ENCODE results near the gene PAM16.
A peak's percentile ranks its signal among the peaks of the same experiment; 100 is the strongest.

PAM16 gene

DNA sequence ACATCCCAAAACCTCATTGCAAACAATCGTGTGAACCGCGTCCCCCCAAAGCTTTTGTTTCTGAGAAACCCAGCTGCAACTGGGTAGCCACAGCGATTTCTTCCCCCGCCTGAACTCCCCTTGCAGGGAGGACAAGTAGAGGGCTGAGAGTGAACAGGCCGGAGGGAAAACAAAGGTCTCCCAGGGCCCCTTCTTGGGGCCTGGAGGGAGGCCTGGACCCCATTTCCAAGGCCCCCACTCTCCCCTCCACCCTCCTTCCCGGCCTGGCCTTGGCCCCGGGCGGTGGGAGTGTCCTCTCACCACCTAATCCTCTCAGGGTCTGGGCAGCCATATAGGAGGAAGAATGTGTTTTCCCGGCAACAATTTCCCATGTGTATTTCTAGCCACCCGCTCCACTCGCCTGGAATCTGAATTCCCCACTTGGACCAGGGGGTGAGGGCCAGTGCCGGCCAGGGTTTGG is 32.6 kb downstream of the PAM16 start:
- DNase-seq (ENCODE audit: low read depth): no peak
- TF ChIP-seq, protein P1, sequence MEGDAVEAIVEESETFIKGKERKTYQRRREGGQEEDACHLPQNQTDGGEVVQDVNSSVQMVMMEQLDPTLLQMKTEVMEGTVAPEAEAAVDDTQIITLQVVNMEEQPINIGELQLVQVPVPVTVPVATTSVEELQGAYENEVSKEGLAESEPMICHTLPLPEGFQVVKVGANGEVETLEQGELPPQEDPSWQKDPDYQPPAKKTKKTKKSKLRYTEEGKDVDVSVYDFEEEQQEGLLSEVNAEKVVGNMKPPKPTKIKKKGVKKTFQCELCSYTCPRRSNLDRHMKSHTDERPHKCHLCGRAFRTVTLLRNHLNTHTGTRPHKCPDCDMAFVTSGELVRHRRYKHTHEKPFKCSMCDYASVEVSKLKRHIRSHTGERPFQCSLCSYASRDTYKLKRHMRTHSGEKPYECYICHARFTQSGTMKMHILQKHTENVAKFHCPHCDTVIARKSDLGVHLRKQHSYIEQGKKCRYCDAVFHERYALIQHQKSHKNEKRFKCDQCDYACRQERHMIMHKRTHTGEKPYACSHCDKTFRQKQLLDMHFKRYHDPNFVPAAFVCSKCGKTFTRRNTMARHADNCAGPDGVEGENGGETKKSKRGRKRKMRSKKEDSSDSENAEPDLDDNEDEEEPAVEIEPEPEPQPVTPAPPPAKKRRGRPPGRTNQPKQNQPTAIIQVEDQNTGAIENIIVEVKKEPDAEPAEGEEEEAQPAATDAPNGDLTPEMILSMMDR (conservative IDR thresholded peaks at IDR 0.05; ENCODE audit: control insufficient read depth, insufficient read depth, low read depth, low read length): no peak
- no peak overlapping the region for H3K4me3 ChIP-seq (ENCODE audit: control insufficient read depth, low read depth, low read length)

DNA sequence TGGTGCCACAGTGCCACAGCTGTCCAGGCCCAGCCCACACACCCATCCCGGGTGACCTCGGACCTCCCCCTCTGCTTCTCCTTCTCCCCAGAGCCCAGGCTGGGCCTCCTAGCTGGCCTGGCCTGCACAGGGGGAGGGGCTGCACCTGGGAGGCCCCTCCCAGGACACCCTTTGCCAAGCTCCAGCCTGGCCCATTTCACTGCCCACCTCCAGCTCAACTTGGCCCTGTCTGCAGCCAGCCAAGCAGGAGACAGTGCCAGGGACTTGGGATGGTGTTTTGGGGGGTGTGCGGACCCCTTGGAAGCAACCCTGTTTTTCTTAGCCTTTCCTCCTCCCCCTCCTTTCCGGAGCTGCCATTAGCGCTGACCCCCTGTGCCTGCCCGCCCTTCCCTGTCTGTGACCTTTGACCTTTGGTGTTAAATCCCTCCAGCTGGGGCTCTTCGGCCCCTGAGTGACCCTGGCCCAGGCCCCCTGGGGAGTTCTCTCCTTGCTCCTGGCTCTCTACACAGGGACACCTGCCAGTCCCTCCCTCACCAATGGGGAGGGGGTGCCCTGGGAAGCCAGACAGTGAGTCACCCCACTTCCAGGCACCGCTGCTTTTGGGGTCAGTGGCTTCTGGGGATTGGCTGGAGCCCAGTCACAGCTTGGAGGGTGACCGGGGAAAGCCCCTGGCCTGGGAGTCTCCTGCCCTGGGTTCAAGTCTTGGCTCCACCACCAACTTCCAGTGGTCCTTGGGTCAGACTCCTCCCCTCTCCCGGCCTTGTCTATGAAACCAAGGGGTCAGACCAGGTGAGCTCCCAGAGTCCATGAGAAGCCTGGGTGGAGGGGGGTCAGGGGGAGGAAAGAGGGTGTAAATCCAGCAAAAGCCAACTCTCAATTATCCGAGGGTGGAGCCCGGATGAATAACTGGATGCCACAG is 33.3 kb downstream of the PAM16 start:
- TF ChIP-seq, protein P1 (conservative IDR thresholded peaks at IDR 0.05; ENCODE audit: control insufficient read depth, insufficient read depth, low read depth, low read length): no peak
- DNase-seq (ENCODE audit: low read depth): no peak
- peak overlapping the region; percentile 65 for H3K4me3 ChIP-seq (ENCODE audit: control insufficient read depth, low read depth, low read length)

DNA sequence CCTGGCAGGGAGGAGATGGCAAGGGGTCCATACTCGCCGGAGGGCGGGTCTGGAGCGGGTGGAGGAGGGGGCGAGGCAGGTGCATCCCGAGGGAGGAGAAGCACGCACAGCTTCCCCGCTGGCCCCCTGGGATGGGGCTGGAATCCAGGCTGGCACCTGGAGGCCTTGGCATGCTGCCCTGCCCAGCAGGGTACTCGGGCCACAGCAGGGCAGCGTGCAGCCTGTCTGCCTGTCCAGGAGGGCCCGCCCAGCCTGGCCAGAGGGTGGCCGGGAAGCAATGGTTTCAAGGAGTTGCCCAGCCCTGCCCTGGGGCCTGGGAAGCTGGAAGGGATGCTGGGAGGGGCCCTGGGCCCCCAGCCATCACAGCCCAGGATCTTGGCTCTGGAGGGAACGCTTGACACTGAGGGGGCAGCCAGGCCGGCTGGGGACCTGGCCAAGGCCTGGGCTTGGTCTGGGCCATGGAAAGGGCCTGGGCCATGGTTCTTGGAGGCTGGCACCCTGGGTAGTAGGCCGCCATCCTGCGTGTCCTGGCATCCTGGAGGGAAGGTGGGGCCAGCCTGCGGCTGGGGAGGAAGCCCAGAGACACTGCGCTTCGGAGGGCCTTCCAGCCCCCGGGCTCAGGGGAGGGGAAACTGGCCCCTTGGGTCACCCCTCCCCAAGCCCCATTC is 34.1 kb downstream of the PAM16 start:
- H3K4me3 ChIP-seq (ENCODE audit: control insufficient read depth, low read depth, low read length): peak overlapping the region; percentile 65
- TF ChIP-seq, protein P1 (conservative IDR thresholded peaks at IDR 0.05; ENCODE audit: control insufficient read depth, insufficient read depth, low read depth, low read length): no peak
- DNase-seq (ENCODE audit: low read depth): no peak

DNA sequence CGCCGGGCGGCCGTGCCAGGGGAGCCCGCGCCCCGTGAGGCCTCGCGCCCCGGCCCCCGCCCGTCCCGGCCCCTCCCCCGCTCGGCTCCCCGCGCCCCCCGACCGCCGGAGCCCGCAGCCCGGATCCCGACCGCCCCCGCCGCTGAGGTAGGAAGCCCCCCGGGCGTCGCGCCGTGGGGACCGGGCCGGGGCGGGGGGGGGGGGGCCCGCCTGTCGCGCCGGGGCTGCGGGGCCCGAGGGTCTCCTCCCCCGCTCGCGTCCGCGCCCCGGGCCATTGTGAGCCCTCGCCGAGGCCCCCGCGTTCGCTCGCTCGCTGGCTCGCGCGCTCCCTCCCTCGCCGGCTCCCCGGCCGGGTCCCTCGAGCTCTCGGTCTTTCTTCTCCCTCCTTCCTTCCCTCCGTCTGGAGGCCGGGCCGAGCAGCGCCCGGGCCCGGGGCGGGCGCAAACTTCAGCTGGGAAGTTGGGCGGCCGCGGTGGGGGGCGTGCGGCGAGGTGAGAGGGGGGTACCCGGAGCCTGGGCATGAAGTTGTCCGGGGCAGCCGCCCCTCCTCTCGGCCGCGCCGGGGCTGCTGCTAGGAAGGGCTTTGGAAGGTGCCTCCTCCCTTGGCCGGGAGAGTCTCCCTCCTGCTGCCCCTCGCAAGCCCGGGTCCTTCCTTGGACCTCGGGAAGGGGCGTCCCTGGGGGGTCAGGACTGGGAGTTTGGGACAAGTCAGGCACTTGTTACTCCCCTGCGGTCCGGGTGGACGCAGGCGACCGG is 34.8 kb downstream of the PAM16 start:
- peak overlapping the region; percentile 65 for H3K4me3 ChIP-seq (ENCODE audit: control insufficient read depth, low read depth, low read length)
- no peak for DNase-seq (ENCODE audit: low read depth)
- TF ChIP-seq, protein P1 (conservative IDR thresholded peaks at IDR 0.05; ENCODE audit: control insufficient read depth, insufficient read depth, low read depth, low read length): no peak

DNA sequence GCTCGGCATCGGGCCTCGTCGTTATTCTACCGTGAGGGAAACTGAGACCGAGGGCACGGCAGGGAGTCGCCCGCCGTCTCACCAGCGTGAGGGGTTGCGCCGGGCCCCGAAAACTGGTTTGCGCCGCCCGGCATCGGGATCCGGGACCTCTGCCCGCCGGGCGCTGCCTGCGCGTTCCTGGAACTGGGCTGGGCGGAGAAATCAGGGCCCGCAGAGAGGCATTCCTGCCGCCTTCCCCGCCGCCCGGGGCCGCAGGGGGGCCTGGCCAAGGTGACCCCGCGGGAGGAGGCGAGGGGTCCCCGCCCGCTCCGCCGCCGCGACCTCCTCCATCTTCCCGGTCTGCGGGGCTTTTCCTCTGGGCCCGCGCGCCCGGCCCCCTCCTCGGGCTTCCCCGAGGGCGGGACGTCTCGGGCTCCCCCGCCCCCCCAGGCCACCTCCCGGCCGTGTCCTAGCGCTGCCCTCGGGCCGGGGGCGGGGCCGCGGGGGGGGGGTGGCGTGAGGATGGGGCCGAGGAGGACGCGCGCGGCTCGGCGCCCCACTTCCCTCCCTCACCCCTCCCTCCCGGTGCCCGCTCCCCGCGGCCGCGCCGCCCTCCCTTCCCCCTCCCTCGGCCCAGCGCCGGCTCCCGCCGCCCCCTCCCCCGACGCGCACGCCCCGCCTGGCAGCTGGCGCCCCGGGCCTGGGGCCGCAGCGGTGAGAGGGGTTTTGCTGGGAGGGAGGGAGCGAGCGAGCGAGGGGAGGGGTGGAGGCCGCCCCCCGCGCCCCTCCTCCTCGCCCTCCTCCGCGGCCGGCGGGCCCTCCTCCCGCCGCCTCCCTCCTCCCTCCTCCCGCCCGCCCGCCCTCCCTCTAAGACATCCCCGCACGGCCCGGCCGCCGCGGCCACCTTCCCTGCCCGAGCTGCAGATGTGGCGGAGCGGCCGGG is 35.7 kb downstream of the PAM16 start, which contains the start of gene GLIS2:
Gene GLIS2, plus strand, starts transcription at position 882 of the 922 bp plus-strand sequence. CDS start 16,214 bp downstream, outside the sequence.
- peak; percentile 63 for DNase-seq (ENCODE audit: low read depth)
- H3K4me3 ChIP-seq (ENCODE audit: control insufficient read depth, low read depth, low read length): peak within 1 kb of the TSS; percentile 65
- TF ChIP-seq, protein P1 (conservative IDR thresholded peaks at IDR 0.05; ENCODE audit: control insufficient read depth, insufficient read depth, low read depth, low read length): no peak

Data from fibroblast of mammary gland (primary cell).